Measurements from ENCODE around the gene TPD52L2. TPM values are rescaled to one million over a fixed set of nuclear protein-coding genes. Genes with fewer than 3 reads are reported as not detected.
A peak's percentile ranks its signal among the peaks of the same experiment; 100 is the strongest.

Gene TPD52L2
- total RNA-seq, 1 experiment from 2014 or later = 149 TPM

GRCh38 chr20:63934271-63935068 is 69.4 kb downstream of the TPD52L2 start:
- intact Hi-C loops (cut with micrococcal nuclease; ENCODE audit: unreplicated experiment) = no loop called here
- H3K4me3 ChIP-seq = no peak overlapping the region
- TF ChIP-seq CTCF (conservative IDR thresholded peaks at IDR 0.05) = peak; percentile 38; the same call in 1 of the 2 replicates
- no peak for TF ChIP-seq EZH2 (IDR thresholded peaks at IDR 0.05; ENCODE audit: low read depth)
- H4K20me1 ChIP-seq (ENCODE audit: insufficient read depth) = peaks cover 48% of the 10 kb centered on the region
- ChIA-PET CTCF (interaction anchor here (0.7 kb wide), 1 partner anchor 572 kb away, joined by 3 read pairs; no protein-coding TSS in a partner anchor), POLR2A (ENCODE audit: unreplicated experiment) (no interaction called here)
- no peak overlapping the region for H3K27ac ChIP-seq
- H3K4me1 ChIP-seq (replicated peaks; ENCODE audit: insufficient read depth) = no peaks in the 10 kb centered on the region
- H3K9me2 ChIP-seq (ENCODE audit: insufficient read depth) = no peaks in the 10 kb centered on the region
- DNase-seq = no peak
- H3K36me3 ChIP-seq (ENCODE audit: low read depth) = peaks cover 10% of the 10 kb centered on the region
- peaks cover 23% of the 10 kb centered on the region for H3F3A ChIP-seq (ENCODE audit: insufficient read depth, low read depth)
- BruUV-seq (replicated peaks) = no TSS peak
- H2AFZ ChIP-seq = no peak overlapping the region
- H3K79me2 ChIP-seq (ENCODE audit: low read depth) = no peaks in the 10 kb centered on the region
- H3K27me3 ChIP-seq (ENCODE audit: insufficient read depth, low read depth) = no peaks in the 10 kb centered on the region
- no peaks in the 10 kb centered on the region for H3K9me3 ChIP-seq (ENCODE audit: insufficient read depth, low read depth)
- no peak overlapping the region for H3K4me2 ChIP-seq

- Histone ChIP-seq H2AFZ (no peak overlapping the region), H3K4me3 (no peak overlapping the region), H3K4me1 (replicated peaks; ENCODE audit: insufficient read depth) (no peaks in the 10 kb centered on the region), H3K79me2 (ENCODE audit: low read depth) (no peaks in the 10 kb centered on the region), H3F3A (ENCODE audit: insufficient read depth, low read depth) (peaks cover 24% of the 10 kb centered on the region), H3K9me2 (ENCODE audit: insufficient read depth) (no peaks in the 10 kb centered on the region), H3K4me2 (no peak overlapping the region), H3K27me3 (ENCODE audit: insufficient read depth, low read depth) (no peaks in the 10 kb centered on the region), H4K20me1 (ENCODE audit: insufficient read depth) (peaks cover 56% of the 10 kb centered on the region), H3K36me3 (ENCODE audit: low read depth) (peaks cover 11% of the 10 kb centered on the region), H3K9me3 (ENCODE audit: insufficient read depth, low read depth) (no peaks in the 10 kb centered on the region), H3K27ac (no peak overlapping the region)
- no TSS peak for BruUV-seq (replicated peaks)
- TF ChIP-seq CTCF (conservative IDR thresholded peaks at IDR 0.05) = no peak
- no peak for TF ChIP-seq EZH2 (IDR thresholded peaks at IDR 0.05; ENCODE audit: low read depth)
- ChIA-PET CTCF (no interaction called here), POLR2A (ENCODE audit: unreplicated experiment) (interaction anchor here (0.5 kb wide), 1 partner anchor 170 kb away, joined by 3 read pairs; no protein-coding TSS in a partner anchor)
- no peak for DNase-seq
- intact Hi-C loops (cut with micrococcal nuclease; ENCODE audit: unreplicated experiment) = no loop called here
Measured at GRCh38 chr20:63935447-63935846, 70.4 kb downstream of the TPD52L2 start.

DNA sequence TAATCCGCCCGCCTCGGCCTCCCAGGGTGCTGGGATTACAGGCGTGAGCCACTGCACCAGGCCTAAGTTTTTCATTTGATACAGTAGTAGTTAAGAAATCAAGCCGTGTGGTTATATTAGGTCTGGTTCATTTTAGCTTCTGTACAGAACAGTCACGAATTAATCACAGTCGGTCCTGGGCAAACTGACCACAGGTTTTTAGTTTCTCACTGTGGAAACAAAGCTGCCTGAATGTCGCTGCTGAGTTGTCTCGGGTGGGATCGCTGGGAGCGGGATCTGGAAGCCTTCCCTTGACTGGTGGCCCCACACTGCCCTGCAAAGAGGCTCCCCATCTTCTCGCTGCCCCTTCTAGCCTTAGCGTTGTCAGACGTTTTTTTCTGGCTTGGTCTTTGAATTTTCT is 72.5 kb downstream of the TPD52L2 start:
- no peak for DNase-seq
- Histone ChIP-seq H2AFZ (no peak overlapping the region), H3K4me1 (replicated peaks; ENCODE audit: insufficient read depth) (no peaks in the 10 kb centered on the region), H3K4me3 (no peak overlapping the region), H4K20me1 (ENCODE audit: insufficient read depth) (peaks cover 57% of the 10 kb centered on the region), H3K27ac (no peak overlapping the region), H3K79me2 (ENCODE audit: low read depth) (no peaks in the 10 kb centered on the region), H3K36me3 (ENCODE audit: low read depth) (peaks cover 17% of the 10 kb centered on the region), H3K9me3 (ENCODE audit: insufficient read depth, low read depth) (no peaks in the 10 kb centered on the region), H3F3A (ENCODE audit: insufficient read depth, low read depth) (peaks cover 40% of the 10 kb centered on the region), H3K4me2 (no peak overlapping the region), H3K27me3 (ENCODE audit: insufficient read depth, low read depth) (no peaks in the 10 kb centered on the region), H3K9me2 (ENCODE audit: insufficient read depth) (no peaks in the 10 kb centered on the region)
- TSS peak; percentile 13 for BruUV-seq (replicated peaks)
- ChIA-PET POLR2A (ENCODE audit: unreplicated experiment) (no interaction called here), CTCF (interaction anchor here (0.8 kb wide), 1 partner anchor 149 kb away, joined by 4 read pairs; no protein-coding TSS in a partner anchor)
- intact Hi-C loops (cut with micrococcal nuclease; ENCODE audit: unreplicated experiment) = no loop called here
- no peak for TF ChIP-seq CTCF (conservative IDR thresholded peaks at IDR 0.05)
- TF ChIP-seq EZH2 (IDR thresholded peaks at IDR 0.05; ENCODE audit: low read depth) = no peak
